OCI-LY7 (cell line): ENCODE measurements around the gene GALNTL6. TPM values are rescaled to one million over a fixed set of nuclear protein-coding genes. Genes with fewer than 3 reads are reported as not detected.
"Not testable (repeated sequence)": the region's sequence is repeated elsewhere in the genome, so short reads cannot be mapped to it uniquely, and the experiment has no call there.

Experiments used
- BruUV-seq: library from RNA; stranded (reverse); fragments of 400-500 nt; replicated peaks from 2 replicates; lab custom pipeline; 2021; lab: Mats Ljungman, UMichigan
- CTCF ChIA-PET: fragments of 300-600 bp; sonication (Branson Sonifier 250); formaldehyde crosslinking; loops from one replicate; lab custom pipeline; 2022; ENCODE audit warnings: antibody characterized with exemption; ENCODE audit not compliant: unreplicated experiment; lab: Charles Lee
- POLR2A ChIA-PET: fragments of 300-600 bp; sonication (Branson Sonifier 250); formaldehyde crosslinking; loops from one replicate; lab custom pipeline; 2022; ENCODE audit warnings: antibody characterized with exemption; lab: Charles Lee
- DNase-seq: peaks from one replicate; pipeline ENCODE4 v3.0.0-alpha.2; 2015; ENCODE audit warnings: low spot score
- H2AFZ ChIP-seq: fragments of 200-600 bp; sonication (generic), shearing (Covaris generic); 2 replicates; pipeline ENCODE4 v1.6.1; 2014; ENCODE audit warnings: mild to moderate bottlenecking, antibody characterized with exemption, low read length, moderate library complexity
- H3K27ac ChIP-seq: fragments of 200-600 bp; sonication (generic); 2 replicates; pipeline ENCODE4 v1.5.1; 2014; ENCODE audit warnings: mixed run types, low read depth, mild to moderate bottlenecking, moderate library complexity, low read length, inconsistent platforms; ENCODE audit not compliant: poor library complexity, severe bottlenecking
- H3K36me3 ChIP-seq: fragments of 200-600 bp; sonication (generic); 2 replicates; pipeline ENCODE4 v1.6.1; 2014; ENCODE audit warnings: mild to moderate bottlenecking, antibody characterized with exemption, low read length, moderate library complexity, mixed read lengths; ENCODE audit not compliant: insufficient read depth
- H3K4me1 ChIP-seq: fragments of 200-600 bp; sonication (generic); 2 replicates; pipeline ENCODE4 v1.5.1; 2014; ENCODE audit warnings: mild to moderate bottlenecking, low read length; ENCODE audit not compliant: insufficient read depth, poor library complexity, severe bottlenecking
- H3K4me2 ChIP-seq: fragments of 200-600 bp; sonication (generic); 2 replicates; pipeline ENCODE4 v1.6.1; 2014; ENCODE audit warnings: mild to moderate bottlenecking, low read length
- H3K4me3 ChIP-seq: fragments of 200-600 bp; sonication (generic); 2 replicates; pipeline ENCODE4 v1.5.1; 2014; ENCODE audit warnings: mild to moderate bottlenecking, low read depth, low read length; ENCODE audit not compliant: poor library complexity, severe bottlenecking
- H3K79me2 ChIP-seq: fragments of 200-600 bp; sonication (generic); 2 replicates; pipeline ENCODE4 v1.6.1; 2016; ENCODE audit warnings: low read depth, mild to moderate bottlenecking, low read length, moderate library complexity, mixed read lengths; ENCODE audit not compliant: insufficient read depth
- H3K9me2 ChIP-seq: fragments of 200-600 bp; sonication (generic); 2 replicates; pipeline ENCODE4 v1.6.1; 2016; ENCODE audit warnings: mild to moderate bottlenecking, low read length, mixed read lengths; ENCODE audit not compliant: insufficient read depth
- H3K9me3 ChIP-seq: fragments of 200-600 bp; sonication (generic); 2 replicates; pipeline ENCODE4 v1.6.1; 2014; ENCODE audit warnings: mild to moderate bottlenecking, mixed run types, low read length, mixed read lengths
- H4K20me1 ChIP-seq: fragments of 200-600 bp; sonication (generic); 2 replicates; pipeline ENCODE4 v1.6.1; 2014; ENCODE audit warnings: mild to moderate bottlenecking, antibody characterized with exemption, low read length, moderate library complexity, mixed read lengths; ENCODE audit not compliant: insufficient read depth
- EZH2phosphoT487 ChIP-seq: fragments of 200-600 bp; sonication (generic); IDR thresholded peaks from 2 replicates; pipeline ENCODE4 v1.6.1; 2018; ENCODE audit warnings: low read depth, borderline replicate concordance, mild to moderate bottlenecking, mixed run types, antibody characterized with exemption, low read length, moderate library complexity, mixed read lengths
- intact Hi-C: fragments of 100-400 bp; cut with micrococcal nuclease; formaldehyde crosslinking; loops from one replicate; pipeline ENCODE4 v1.10.0; 2022; ENCODE audit not compliant: unreplicated experiment
- total RNA-seq, 2 experiments: library from RNA; depleted of rRNA in 1 of 2; stranded (reverse); fragments of >200 nt in 1 of 2; shearing (Covaris generic) in 1 of 2; gene quantifications; 2 replicates each; pipeline ENCODE4 v1.2.3, GENCODE V29; 2014 to 2022
- TF ChIP-seq, protein P1 (sequence below): fragments of 200-600 bp; sonication (generic); conservative IDR thresholded peaks from 2 replicates; pipeline ENCODE4 v1.5.1; 2014; ENCODE audit warnings: mild to moderate bottlenecking, antibody characterized with exemption, low read length, moderate library complexity, mixed read lengths

GALNTL6 gene
- total RNA-seq, 2 experiments from 2014 or later, result not detected

DNA sequence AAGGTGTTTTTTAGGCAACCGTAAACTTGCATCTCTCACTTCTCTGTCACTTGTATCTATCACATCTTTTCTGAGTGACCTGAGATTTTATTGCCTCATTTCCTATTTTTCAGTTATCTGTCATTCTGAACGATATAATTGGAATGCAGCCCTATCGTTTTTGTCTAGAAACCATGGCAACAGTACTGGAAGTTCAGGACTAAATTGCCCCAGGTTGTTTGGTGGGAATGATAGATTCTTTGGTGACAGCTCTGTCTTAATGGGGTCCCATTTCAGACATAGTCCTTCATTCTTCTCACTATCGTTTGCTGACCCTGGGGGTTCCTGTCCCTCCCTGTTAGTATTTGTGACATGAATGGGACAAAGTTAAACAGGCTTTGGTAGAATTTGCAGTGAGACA lies 1087.7 kb downstream of the GALNTL6 start:
- Histone ChIP-seq H3K9me3 (no peaks in the 10 kb centered on the region), H3K79me2 (no peaks in the 10 kb centered on the region)
- no TSS peak for BruUV-seq

DNA sequence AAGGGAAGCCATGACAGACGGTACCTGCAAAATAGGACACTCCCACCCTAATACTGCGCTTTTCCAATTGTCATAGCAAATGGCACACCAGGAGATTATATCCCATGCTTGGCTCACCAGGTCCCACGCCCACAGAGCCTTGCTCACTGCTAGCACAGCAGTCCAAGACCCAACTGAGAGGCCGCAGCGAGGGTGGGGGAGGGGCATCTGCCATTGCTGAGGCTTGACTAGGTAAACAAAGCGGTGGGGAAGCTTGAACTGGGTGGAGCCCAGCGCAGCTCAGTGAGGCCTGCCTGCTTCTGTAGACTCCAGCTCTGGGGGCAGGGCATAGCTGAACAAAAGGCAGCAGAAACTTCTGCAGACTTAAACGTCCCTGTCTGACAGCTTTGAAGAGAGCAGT lies 1099.3 kb downstream of the GALNTL6 start:
- intact Hi-C loops, H3K9me3 ChIP-seq, H3K36me3 ChIP-seq, H3K4me3 ChIP-seq, CTCF ChIA-PET, H3K9me2 ChIP-seq, H4K20me1 ChIP-seq, H3K27ac ChIP-seq, DNase-seq, H3K4me1 ChIP-seq, H2AFZ ChIP-seq, BruUV-seq, H3K79me2 ChIP-seq, H3K4me2 ChIP-seq, POLR2A ChIA-PET: not testable (repeated sequence)

More for the DNA sequence above, 1087.7 kb downstream of the GALNTL6 start:
- no peak for DNase-seq
- Histone ChIP-seq H4K20me1 (no peaks in the 10 kb centered on the region), H3K36me3 (no peaks in the 10 kb centered on the region), H3K9me2 (0 out of 2 replicates have a peak, but pooled peaks cover 4% of the 10 kb centered on the region), H3K4me1 (no peaks in the 10 kb centered on the region), H3K27ac (no peak overlapping the region), H3K4me2 (no peak overlapping the region), H3K4me3 (no peak overlapping the region), H2AFZ (no peak overlapping the region)
- TF ChIP-seq EZH2phosphoT487, result no peak
- TF ChIP-seq, protein P1, sequence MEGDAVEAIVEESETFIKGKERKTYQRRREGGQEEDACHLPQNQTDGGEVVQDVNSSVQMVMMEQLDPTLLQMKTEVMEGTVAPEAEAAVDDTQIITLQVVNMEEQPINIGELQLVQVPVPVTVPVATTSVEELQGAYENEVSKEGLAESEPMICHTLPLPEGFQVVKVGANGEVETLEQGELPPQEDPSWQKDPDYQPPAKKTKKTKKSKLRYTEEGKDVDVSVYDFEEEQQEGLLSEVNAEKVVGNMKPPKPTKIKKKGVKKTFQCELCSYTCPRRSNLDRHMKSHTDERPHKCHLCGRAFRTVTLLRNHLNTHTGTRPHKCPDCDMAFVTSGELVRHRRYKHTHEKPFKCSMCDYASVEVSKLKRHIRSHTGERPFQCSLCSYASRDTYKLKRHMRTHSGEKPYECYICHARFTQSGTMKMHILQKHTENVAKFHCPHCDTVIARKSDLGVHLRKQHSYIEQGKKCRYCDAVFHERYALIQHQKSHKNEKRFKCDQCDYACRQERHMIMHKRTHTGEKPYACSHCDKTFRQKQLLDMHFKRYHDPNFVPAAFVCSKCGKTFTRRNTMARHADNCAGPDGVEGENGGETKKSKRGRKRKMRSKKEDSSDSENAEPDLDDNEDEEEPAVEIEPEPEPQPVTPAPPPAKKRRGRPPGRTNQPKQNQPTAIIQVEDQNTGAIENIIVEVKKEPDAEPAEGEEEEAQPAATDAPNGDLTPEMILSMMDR, result no peak
- intact Hi-C loops, result no loop called here
- ChIA-PET CTCF (no interaction called here), POLR2A (interaction anchor here (0.7 kb wide), 1 partner anchor 9 kb away, joined by 3 read pairs; no protein-coding TSS in a partner anchor)

DNA sequence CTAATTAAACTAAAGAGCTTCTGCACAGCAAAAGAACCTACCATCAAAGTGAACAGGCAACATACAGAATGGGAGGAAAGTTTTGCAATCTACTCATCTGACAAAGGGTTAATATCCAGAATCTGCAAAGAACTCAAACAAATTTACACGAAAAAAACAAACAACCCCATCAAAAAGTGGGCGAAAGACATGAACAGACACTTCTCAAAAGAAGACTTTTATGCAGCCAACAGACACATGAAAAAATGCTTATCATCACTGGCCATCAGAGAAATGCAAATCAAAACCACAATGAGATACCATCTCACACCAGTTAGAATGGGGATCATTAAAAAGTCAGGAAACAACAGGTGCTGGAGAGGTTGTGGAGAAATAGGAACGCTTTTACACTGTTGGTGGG lies 1104.2 kb downstream of the GALNTL6 start:
- H3K36me3 ChIP-seq, POLR2A ChIA-PET, H3K4me3 ChIP-seq, H4K20me1 ChIP-seq, H3K9me2 ChIP-seq, DNase-seq, H3K79me2 ChIP-seq, H3K4me2 ChIP-seq, H2AFZ ChIP-seq, intact Hi-C loops, CTCF ChIA-PET, H3K27ac ChIP-seq, BruUV-seq, H3K4me1 ChIP-seq, H3K9me3 ChIP-seq: not testable (repeated sequence)

DNA sequence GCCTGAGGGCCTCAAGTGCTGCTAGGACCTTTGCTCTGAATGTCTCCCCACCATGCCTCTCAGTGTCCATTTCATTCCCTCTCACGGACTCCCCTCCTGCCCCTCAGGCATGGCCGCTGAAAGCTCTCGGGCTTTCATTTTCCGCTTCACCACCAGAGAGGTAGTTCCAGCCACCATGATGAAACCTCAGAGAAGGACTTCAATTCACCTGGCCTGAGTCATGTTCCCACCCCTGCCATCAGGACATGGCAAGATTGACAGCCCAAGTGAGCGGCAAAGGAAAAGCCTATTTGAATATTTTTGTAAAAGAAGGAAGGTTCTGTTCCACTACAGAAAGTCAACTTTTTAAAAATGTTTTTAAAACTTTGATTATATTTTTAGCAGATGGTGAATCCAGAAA lies 1106.1 kb downstream of the GALNTL6 start:
- H3K4me2 ChIP-seq, result no peak overlapping the region
- TF ChIP-seq, protein P1, result no peak
- no peak for TF ChIP-seq EZH2phosphoT487
- CTCF ChIA-PET, result no interaction called here
- no peaks in the 10 kb centered on the region for H4K20me1 ChIP-seq
- no peak overlapping the region for H2AFZ ChIP-seq
- no peak overlapping the region for H3K27ac ChIP-seq
- intact Hi-C loops, result no loop called here
- no peak for DNase-seq
- H3K9me3 ChIP-seq, result no peaks in the 10 kb centered on the region
- BruUV-seq, result no TSS peak
- no peak overlapping the region for H3K4me3 ChIP-seq
- H3K9me2 ChIP-seq, result no peaks in the 10 kb centered on the region
- no peaks in the 10 kb centered on the region for H3K36me3 ChIP-seq
- H3K4me1 ChIP-seq, result no peaks in the 10 kb centered on the region
- H3K79me2 ChIP-seq, result no peaks in the 10 kb centered on the region
- POLR2A ChIA-PET, result no interaction called here
